Measurements from ENCODE around the gene HOXC5.

The HOXC5 gene

GRCh38 chr12:54021432-54022013 lies 11.3 kb upstream of the HOXC5 start:
- no peak for DNase-seq

- DNase-seq: no peak
Observed at GRCh38 chr12:54022960-54023884, 9.6 kb upstream of the HOXC5 start.

- no peak for DNase-seq
Observed at GRCh38 chr12:54024127-54024526, 8.7 kb upstream of the HOXC5 start.

GRCh38 chr12:54024581-54025305 lies 8.1 kb upstream of the HOXC5 start:
- no peak for DNase-seq

- no peak for DNase-seq
Observed at GRCh38 chr12:54025499-54026405, 7.1 kb upstream of the HOXC5 start.

- DNase-seq: no peak
Observed at GRCh38 chr12:54026640-54027441, 6.0 kb upstream of the HOXC5 start.

GRCh38 chr12:54027442-54027786 lies 5.4 kb upstream of the HOXC5 start:
- DNase-seq: no peak

- no peak for DNase-seq
Observed at GRCh38 chr12:54028314-54029201, 4.3 kb upstream of the HOXC5 start, which contains the start of gene HOXC6. Gene HOXC6, plus strand, starts transcription at chr12:54028440. Its CDS starts 82 bp downstream, at chr12:54028522.

GRCh38 chr12:54029529-54030441 lies 3.1 kb upstream of the HOXC5 start:
- no peak for DNase-seq

- DNase-seq: no peak
Observed at GRCh38 chr12:54030442-54030801, 2.4 kb upstream of the HOXC5 start.

GRCh38 chr12:54030889-54031471 lies 1.9 kb upstream of the HOXC5 start:
- DNase-seq: no peak

GRCh38 chr12:54031480-54031879 lies 1.4 kb upstream of the HOXC5 start:
- no peak for DNase-seq

- DNase-seq: no peak
Observed at GRCh38 chr12:54032086-54032619, 697 bp upstream of the HOXC5 start.

GRCh38 chr12:54033106-54033979 lies 493 bp downstream of the HOXC5 start:
- DNase-seq: no peak

- no peak for DNase-seq
Observed at GRCh38 chr12:54033980-54034784, 1.3 kb downstream of the HOXC5 start.

- no peak for DNase-seq
Observed at GRCh38 chr12:54034785-54035310, 2.0 kb downstream of the HOXC5 start.
